ENCODE data around the gene PRRC2B.
A peak's percentile ranks its signal among the peaks of the same experiment; 100 is the strongest.

PRRC2B gene

GRCh38 chr9:131474711-131475110, 80.8 kb downstream of the PRRC2B start:
- H3K4me3 ChIP-seq (ENCODE audit: low read depth, low read length): no peak overlapping the region
- no peak for DNase-seq (ENCODE audit: low read depth)
- no peak for TF ChIP-seq CTCF (IDR thresholded peaks at IDR 0.05; ENCODE audit: control insufficient read depth, extremely low read depth, insufficient read depth)

- no peak for DNase-seq (ENCODE audit: low read depth)
- TF ChIP-seq CTCF (IDR thresholded peaks at IDR 0.05; ENCODE audit: control insufficient read depth, extremely low read depth, insufficient read depth): no peak
- H3K4me3 ChIP-seq (ENCODE audit: low read depth, low read length): no peak overlapping the region
Observed at GRCh38 chr9:131475111-131475955, 81.4 kb downstream of the PRRC2B start.

- peak; percentile 24; the same call in 1 of the 2 replicates for TF ChIP-seq CTCF (IDR thresholded peaks at IDR 0.05; ENCODE audit: control insufficient read depth, extremely low read depth, insufficient read depth)
- no peak for DNase-seq (ENCODE audit: low read depth)
- H3K4me3 ChIP-seq (ENCODE audit: low read depth, low read length): no peak overlapping the region
Observed at GRCh38 chr9:131475956-131476776, 82.3 kb downstream of the PRRC2B start.

GRCh38 chr9:131476777-131477345, 83.0 kb downstream of the PRRC2B start:
- H3K4me3 ChIP-seq (ENCODE audit: low read depth, low read length): no peak overlapping the region
- DNase-seq (ENCODE audit: low read depth): no peak
- no peak for TF ChIP-seq CTCF (IDR thresholded peaks at IDR 0.05; ENCODE audit: control insufficient read depth, extremely low read depth, insufficient read depth)

- no peak for TF ChIP-seq CTCF (IDR thresholded peaks at IDR 0.05; ENCODE audit: control insufficient read depth, extremely low read depth, insufficient read depth)
- no peak for DNase-seq (ENCODE audit: low read depth)
- no peak overlapping the region for H3K4me3 ChIP-seq (ENCODE audit: low read depth, low read length)
Observed at GRCh38 chr9:131477367-131477766, 83.5 kb downstream of the PRRC2B start.

- H3K4me3 ChIP-seq (ENCODE audit: low read depth, low read length): no peak overlapping the region
- DNase-seq (ENCODE audit: low read depth): no peak
- TF ChIP-seq CTCF (IDR thresholded peaks at IDR 0.05; ENCODE audit: control insufficient read depth, extremely low read depth, insufficient read depth): no peak
Observed at GRCh38 chr9:131477816-131478419, 84.0 kb downstream of the PRRC2B start.

Measured in LNCaP clone FGC (cell line).